Mucosa of stomach (tissue), 1 donor: ENCODE results near the gene PPP4R2.

Experiments used
- H3K27me3 ChIP-seq: one replicate; pipeline ENCODE4 v1.7.0; 2013; ENCODE audit warnings: mild to moderate bottlenecking, low read length; ENCODE audit not compliant: control insufficient read depth, insufficient read depth
- H3K36me3 ChIP-seq: one replicate; pipeline ENCODE4 v1.7.0; 2013; ENCODE audit warnings: low read length; ENCODE audit not compliant: control insufficient read depth, insufficient read depth
- H3K4me1 ChIP-seq: one replicate; pipeline ENCODE4 v1.7.0; 2013; ENCODE audit warnings: mild to moderate bottlenecking, low read length; ENCODE audit not compliant: control insufficient read depth, insufficient read depth
- H3K4me3 ChIP-seq: one replicate; pipeline ENCODE4 v1.7.0; 2013; ENCODE audit warnings: low read length
- H3K9ac ChIP-seq: one replicate; pipeline ENCODE4 v1.7.0; 2013; ENCODE audit warnings: mild to moderate bottlenecking, low read length, moderate library complexity
- H3K9me3 ChIP-seq: one replicate; pipeline ENCODE4 v1.7.0; 2013; ENCODE audit warnings: mild to moderate bottlenecking, low read length, moderate library complexity; ENCODE audit not compliant: control insufficient read depth
- donor health status: Pancreatic carcinoma.

The PPP4R2 gene

GRCh38 chr3:73031573-73032103 lies 35.0 kb downstream of the PPP4R2 start:
- Histone ChIP-seq H3K9me3 (no peaks in the 10 kb centered on the region), H3K4me3 (no peak overlapping the region), H3K4me1 (peaks cover under 1% of the 10 kb centered on the region), H3K9ac (no peak overlapping the region), H3K27me3 (no peaks in the 10 kb centered on the region), H3K36me3 (no peaks in the 10 kb centered on the region)

DNA sequence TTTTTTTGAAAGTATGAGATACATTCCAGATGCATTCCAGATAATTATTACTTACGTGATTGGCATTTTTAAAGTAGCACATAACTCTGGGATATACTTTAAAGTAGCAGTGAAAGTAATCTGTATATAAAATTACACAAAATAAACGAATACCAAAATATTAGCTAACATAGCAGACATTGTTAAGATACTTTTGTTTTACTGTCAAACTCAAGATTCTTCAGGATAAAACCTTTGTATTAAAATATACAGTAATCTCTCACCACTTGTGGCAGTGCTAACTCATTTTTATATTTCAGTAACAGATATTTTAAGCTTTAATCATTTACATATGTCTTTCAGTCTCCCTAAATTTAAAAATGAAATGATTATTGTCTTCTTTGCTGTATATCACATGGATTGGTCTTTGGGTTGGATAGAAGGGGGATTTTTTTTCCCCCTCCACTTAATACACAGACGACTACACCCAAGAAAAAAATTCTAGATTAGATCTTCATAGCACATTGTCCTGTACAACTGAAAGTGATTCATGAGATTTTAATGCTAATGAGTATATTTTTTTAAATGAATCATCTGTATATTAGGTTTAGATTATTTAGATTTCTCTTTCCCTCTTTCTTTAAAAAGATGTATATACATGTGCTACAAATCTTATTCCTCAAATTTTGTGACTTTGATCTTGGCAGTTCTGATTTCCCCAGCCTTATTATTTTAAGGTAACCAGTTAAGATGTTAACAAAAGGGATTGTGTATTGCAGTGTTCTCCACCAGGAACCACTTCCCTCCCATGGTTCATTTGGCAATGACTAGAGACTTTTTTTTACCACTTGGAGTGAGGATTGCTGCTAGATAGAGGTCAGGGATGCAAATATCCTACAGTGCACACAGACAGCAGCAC lies 40.3 kb downstream of the PPP4R2 start:
- H3K27me3 ChIP-seq, result no peaks in the 10 kb centered on the region
- H3K36me3 ChIP-seq, result no peaks in the 10 kb centered on the region
- H3K4me3 ChIP-seq, result no peak overlapping the region
- no peaks in the 10 kb centered on the region for H3K9me3 ChIP-seq
- H3K9ac ChIP-seq, result no peak overlapping the region
- H3K4me1 ChIP-seq, result peaks cover 23% of the 10 kb centered on the region

DNA sequence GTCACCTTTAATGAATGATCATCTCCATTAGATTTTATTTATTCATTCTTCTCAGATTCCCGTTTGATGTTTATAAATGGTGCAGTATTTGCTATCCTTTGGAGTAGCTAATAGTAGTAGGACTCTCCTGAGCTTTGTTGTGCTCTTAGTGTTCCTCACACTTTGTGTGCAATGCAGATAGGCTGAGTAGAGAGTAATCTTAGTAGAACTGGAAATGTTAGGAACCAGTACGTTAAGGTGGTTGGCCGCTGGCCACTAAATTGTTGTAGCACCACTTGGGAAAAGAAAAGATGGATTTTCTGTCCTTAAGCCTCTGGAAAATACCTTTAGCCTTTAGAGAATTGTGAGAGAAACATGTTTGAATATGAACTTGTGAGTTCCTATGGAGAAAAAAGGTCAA lies 44.9 kb downstream of the PPP4R2 start:
- Histone ChIP-seq H3K4me1 (peaks cover 23% of the 10 kb centered on the region), H3K4me3 (no peak overlapping the region), H3K9ac (no peak overlapping the region), H3K36me3 (no peaks in the 10 kb centered on the region), H3K9me3 (no peaks in the 10 kb centered on the region), H3K27me3 (no peaks in the 10 kb centered on the region)

- H3K9me3 ChIP-seq, result no peaks in the 10 kb centered on the region
- H3K27me3 ChIP-seq, result no peaks in the 10 kb centered on the region
- H3K4me3 ChIP-seq, result no peak overlapping the region
- no peak overlapping the region for H3K9ac ChIP-seq
- H3K4me1 ChIP-seq, result peaks cover 5% of the 10 kb centered on the region
- H3K36me3 ChIP-seq, result no peaks in the 10 kb centered on the region
Observed at GRCh38 chr3:73043414-73043813, 46.8 kb downstream of the PPP4R2 start.

- Histone ChIP-seq H3K4me1 (no peaks in the 10 kb centered on the region), H3K9me3 (no peaks in the 10 kb centered on the region)
Observed at GRCh38 chr3:73045391-73045790, 48.8 kb downstream of the PPP4R2 start.

DNA sequence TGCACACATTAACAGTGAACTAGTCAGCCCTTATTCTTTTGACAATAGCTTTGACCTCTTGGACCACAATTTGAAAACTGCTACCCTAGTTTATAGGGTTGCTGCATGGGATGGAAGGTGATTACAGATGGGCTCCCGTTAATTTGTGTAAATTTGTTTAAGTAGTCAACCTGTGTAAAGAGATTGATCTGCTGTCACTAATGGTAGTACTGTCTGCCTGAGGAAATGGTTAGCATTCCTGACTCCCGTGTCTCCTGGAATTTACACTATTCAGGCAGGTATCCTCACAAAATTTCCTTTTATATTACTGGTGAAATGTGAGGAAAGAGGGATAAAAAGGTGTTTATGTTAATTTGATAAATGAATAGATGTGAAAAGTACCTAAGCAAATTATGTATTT lies 49.6 kb downstream of the PPP4R2 start:
- no peaks in the 10 kb centered on the region for H3K27me3 ChIP-seq
- no peak overlapping the region for H3K9ac ChIP-seq
- no peak overlapping the region for H3K4me3 ChIP-seq
- H3K9me3 ChIP-seq, result no peaks in the 10 kb centered on the region
- no peaks in the 10 kb centered on the region for H3K4me1 ChIP-seq
- H3K36me3 ChIP-seq, result no peaks in the 10 kb centered on the region

More at GRCh38 chr3:73045391-73045790, 48.8 kb downstream of the PPP4R2 start:
- Histone ChIP-seq H3K4me3 (no peak overlapping the region), H3K9ac (no peak overlapping the region), H3K27me3 (no peaks in the 10 kb centered on the region), H3K36me3 (no peaks in the 10 kb centered on the region)

DNA sequence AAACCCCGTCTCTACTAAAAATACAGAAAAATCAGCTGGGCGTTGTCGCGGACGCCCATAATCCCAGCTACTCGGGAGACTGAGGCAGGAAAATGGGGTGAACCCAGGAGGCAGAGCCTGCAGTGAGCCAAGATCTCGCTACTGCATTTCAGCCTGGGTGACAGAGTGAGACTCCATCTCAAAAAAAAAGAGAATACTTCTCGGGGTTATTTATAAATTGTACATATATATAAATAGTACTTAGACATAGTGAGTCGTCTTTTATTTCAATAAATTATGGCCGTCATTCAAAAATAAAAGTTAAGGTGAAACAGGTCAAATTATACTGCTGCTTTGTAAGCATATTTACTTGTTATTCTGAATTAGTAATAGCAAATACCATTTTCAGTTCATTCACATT lies 52.7 kb downstream of the PPP4R2 start:
- Histone ChIP-seq H3K9me3 (no peaks in the 10 kb centered on the region), H3K27me3 (no peaks in the 10 kb centered on the region), H3K36me3 (no peaks in the 10 kb centered on the region), H3K9ac (no peak overlapping the region), H3K4me1 (no peaks in the 10 kb centered on the region), H3K4me3 (no peak overlapping the region)

DNA sequence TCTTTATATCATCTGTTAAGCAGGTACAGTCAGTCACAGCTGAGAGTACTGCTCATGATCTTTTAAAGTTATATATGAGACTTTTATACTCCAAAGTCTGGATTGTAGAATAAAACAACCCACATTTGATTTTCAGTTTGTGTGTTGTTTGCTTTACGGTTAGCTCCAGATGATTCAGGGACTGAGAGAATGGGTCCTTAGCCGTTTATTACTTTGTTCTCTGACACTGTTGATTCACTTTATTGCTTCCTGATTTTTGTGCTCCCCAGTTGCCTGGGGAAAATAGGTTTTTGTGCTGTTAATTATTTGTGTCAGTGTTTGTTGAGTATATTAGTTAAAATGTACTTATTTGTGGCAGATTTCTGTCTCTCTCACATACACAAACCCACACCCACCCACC lies 56.2 kb downstream of the PPP4R2 start:
- H3K9ac ChIP-seq, result no peak overlapping the region
- H3K36me3 ChIP-seq, result no peaks in the 10 kb centered on the region
- no peaks in the 10 kb centered on the region for H3K27me3 ChIP-seq
- no peaks in the 10 kb centered on the region for H3K9me3 ChIP-seq
- no peaks in the 10 kb centered on the region for H3K4me1 ChIP-seq
- H3K4me3 ChIP-seq, result no peak overlapping the region

- H3K36me3 ChIP-seq, result no peaks in the 10 kb centered on the region
- H3K9me3 ChIP-seq, result no peaks in the 10 kb centered on the region
- no peak overlapping the region for H3K4me3 ChIP-seq
- H3K9ac ChIP-seq, result no peak overlapping the region
- H3K27me3 ChIP-seq, result no peaks in the 10 kb centered on the region
- H3K4me1 ChIP-seq, result no peaks in the 10 kb centered on the region
Observed at GRCh38 chr3:73055583-73055982, 59.0 kb downstream of the PPP4R2 start.

- H3K9ac ChIP-seq, result no peak overlapping the region
- H3K27me3 ChIP-seq, result no peaks in the 10 kb centered on the region
- H3K36me3 ChIP-seq, result no peaks in the 10 kb centered on the region
- H3K9me3 ChIP-seq, result no peaks in the 10 kb centered on the region
- H3K4me1 ChIP-seq, result no peaks in the 10 kb centered on the region
- no peak overlapping the region for H3K4me3 ChIP-seq
Observed at GRCh38 chr3:73056014-73056844, 59.6 kb downstream of the PPP4R2 start.

DNA sequence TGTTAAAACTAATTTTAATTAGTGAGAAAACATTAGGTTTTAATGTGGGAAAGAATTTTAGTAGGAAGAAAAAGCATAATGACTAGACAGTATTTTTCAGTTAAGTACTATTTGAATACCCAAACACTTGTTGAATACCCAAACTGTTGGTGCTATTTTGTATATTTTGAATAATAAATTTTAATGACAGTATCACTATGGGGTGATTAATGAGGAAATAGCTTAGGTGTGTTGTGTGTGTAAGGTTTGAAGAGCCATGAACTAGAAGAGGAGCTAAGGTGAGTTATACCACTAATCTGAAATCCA lies 60.2 kb downstream of the PPP4R2 start:
- Histone ChIP-seq H3K27me3 (no peaks in the 10 kb centered on the region), H3K9me3 (no peaks in the 10 kb centered on the region), H3K9ac (no peak overlapping the region), H3K4me1 (no peaks in the 10 kb centered on the region), H3K36me3 (no peaks in the 10 kb centered on the region), H3K4me3 (no peak overlapping the region)

- no peaks in the 10 kb centered on the region for H3K4me1 ChIP-seq
- no peaks in the 10 kb centered on the region for H3K9me3 ChIP-seq
- no peaks in the 10 kb centered on the region for H3K27me3 ChIP-seq
- no peak overlapping the region for H3K9ac ChIP-seq
- H3K36me3 ChIP-seq, result peaks cover 5% of the 10 kb centered on the region
- H3K4me3 ChIP-seq, result no peak overlapping the region
Observed at GRCh38 chr3:73060302-73060723, 63.7 kb downstream of the PPP4R2 start.
